A549 (cell line): ENCODE results near the gene CACNA1C. TPM values are rescaled to one million over a fixed set of nuclear protein-coding genes. Genes with fewer than 3 reads are reported as not detected.

Experiments
- ATAC-seq, 2 experiments: fragments of 200-7000 bp in 1 of 2; fragments of >200 bp in 1 of 2; cut with Nextera tagmentation in 1 of 2; cut with Tn5 transposase in 1 of 2; 3 replicates each; pipeline versions ENCODE4 v1.8.0 to v1.9.1; 2018 to 2020; ENCODE audit warnings: mild to moderate bottlenecking in 1 of 2, moderate library complexity in 1 of 2
- CTCF ChIA-PET: fragments of 300-600 bp; sonication (Branson Sonifier 250); formaldehyde crosslinking; extraction: SDS; loops from one replicate; lab custom pipeline; 2021; ENCODE audit warnings: antibody characterized with exemption, inconsistent platforms; lab: Yijun Ruan, JAX
- POLR2A ChIA-PET: fragments of 350-600 bp; formaldehyde crosslinking; extraction: SDS; loops from one replicate; lab custom pipeline; 2021; ENCODE audit warnings: antibody characterized with exemption, inconsistent platforms; lab: Yijun Ruan, JAX
- DNase-seq, 2 experiments: peaks; one replicate each; pipeline versions ENCODE4 v3.0.0 to v3.0.0-alpha.2; 2011 to 2016; ENCODE audit warnings: low read depth in 1 of 2, low spot score in 1 of 2
- FAIRE-seq: peaks from 2 replicates; lab custom pipeline; 2011; peaks lifted over from hg19 to GRCh38; lab: Jason Lieb, UNC
- H3K27ac ChIP-seq, 2 experiments: fragments of >200 bp; sonication (Bioruptor Twin); formaldehyde crosslinking; 3 replicates each; pipeline ENCODE4 v1.5.1; 2016 to 2017
- H3K4me1 ChIP-seq: fragments of >200 bp; sonication (Bioruptor Twin); formaldehyde crosslinking; 3 replicates; pipeline ENCODE4 v1.6.1; 2016
- H3K4me2 ChIP-seq: fragments of >200 bp; sonication (Bioruptor Twin); formaldehyde crosslinking; 3 replicates; pipeline ENCODE4 v1.6.1; 2016
- H3K4me3 ChIP-seq: fragments of >200 bp; sonication (Bioruptor Twin); formaldehyde crosslinking; 3 replicates; pipeline ENCODE4 v1.5.1; 2016
- H3K9me3 ChIP-seq: fragments of >200 bp; sonication (Bioruptor Twin); formaldehyde crosslinking; 3 replicates; pipeline ENCODE4 v1.6.1; 2016
- BHLHE40 ChIP-seq: IDR thresholded peaks from 2 replicates; pipeline ENCODE4 v1.6.1; 2012; ENCODE audit warnings: low read depth, low read length, inconsistent platforms
- CBX2 ChIP-seq: fragments of 200-600 bp; sonication (generic); IDR thresholded peaks from 2 replicates; pipeline ENCODE4 v1.6.1; 2016; ENCODE audit warnings: low read depth, mild to moderate bottlenecking, borderline replicate concordance
- CBX8 ChIP-seq: fragments of 200-600 bp; sonication (generic); IDR thresholded peaks from 2 replicates; pipeline ENCODE4 v1.6.1; 2016
- CHD2 ChIP-seq: fragments of 150-350 bp; IDR thresholded peaks from 2 replicates; pipeline ENCODE4 v1.6.1; 2014; ENCODE audit warnings: low read length; ENCODE audit not compliant: partially characterized antibody
- EHF ChIP-seq: fragments of 250-450 bp; sonication (Bioruptor Pico); IDR thresholded peaks from 2 replicates; pipeline ENCODE4 v1.5.0; 2020; ENCODE audit warnings: mild to moderate bottlenecking
- ESRRA ChIP-seq: fragments of 150-350 bp; IDR thresholded peaks from 2 replicates; pipeline ENCODE4 v1.6.1; 2014; ENCODE audit warnings: mild to moderate bottlenecking, low read length, borderline replicate concordance
- FOXS1 ChIP-seq: fragments of 250-450 bp; sonication (Bioruptor Pico); IDR thresholded peaks from 2 replicates; pipeline ENCODE4 v1.5.0; 2020; ENCODE audit warnings: mild to moderate bottlenecking, moderate library complexity
- GATA3 ChIP-seq: IDR thresholded peaks from 2 replicates; pipeline ENCODE4 v1.6.1; 2012; ENCODE audit warnings: borderline replicate concordance
- HDAC2 ChIP-seq: fragments of 200-600 bp; sonication (generic); IDR thresholded peaks from 2 replicates; pipeline ENCODE4 v1.6.1; 2016
- HOXA7 ChIP-seq: fragments of 250-450 bp; sonication (Bioruptor Pico); IDR thresholded peaks from 2 replicates; pipeline ENCODE4 v1.5.0; 2020; ENCODE audit warnings: mild to moderate bottlenecking, moderate library complexity
- HOXB5 ChIP-seq: fragments of 250-450 bp; sonication (Bioruptor Pico); IDR thresholded peaks from 2 replicates; pipeline ENCODE4 v1.5.0; 2020; ENCODE audit warnings: mild to moderate bottlenecking, moderate library complexity
- JUN ChIP-seq, 2 experiments: fragments of >200 bp; sonication (Bioruptor Twin); formaldehyde crosslinking; IDR thresholded peaks; 2 replicates in 1 of 2; 3 replicates in 1 of 2; pipeline ENCODE4 v1.6.1; 2016 to 2017
- JUNB ChIP-seq: fragments of >200 bp; sonication (Bioruptor Twin); formaldehyde crosslinking; IDR thresholded peaks from 2 replicates; pipeline ENCODE4 v1.6.1; 2016
- MYC ChIP-seq: IDR thresholded peaks from 2 replicates; pipeline ENCODE4 v1.6.1; 2012; ENCODE audit warnings: mild to moderate bottlenecking, inconsistent platforms, low read length, improper control_type of control experiment, borderline replicate concordance
- NR3C1 ChIP-seq: fragments of >200 bp; sonication (Bioruptor Twin); formaldehyde crosslinking; IDR thresholded peaks from 3 replicates; pipeline ENCODE4 v1.6.1; 2017
- POLR2AphosphoS2 ChIP-seq: conservative IDR thresholded peaks from 2 replicates; pipeline ENCODE4 v1.6.1; 2012; ENCODE audit warnings: low read length, improper control_type of control experiment, inconsistent platforms
- RARB ChIP-seq: fragments of 250-450 bp; sonication (Bioruptor Pico); IDR thresholded peaks from 2 replicates; pipeline ENCODE4 v1.8.0; 2021; ENCODE audit warnings: mild to moderate bottlenecking, moderate library complexity
- RFX5 ChIP-seq: fragments of 450-650 bp; IDR thresholded peaks from 2 replicates; pipeline ENCODE4 v1.7.1; 2014; ENCODE audit warnings: antibody characterized with exemption, mild to moderate bottlenecking, moderate library complexity
- RNF2 ChIP-seq: fragments of 200-600 bp; sonication (generic); IDR thresholded peaks from 2 replicates; pipeline ENCODE4 v1.6.1; 2016; ENCODE audit warnings: low read depth, mild to moderate bottlenecking, antibody characterized with exemption, moderate library complexity, borderline replicate concordance
- SREBF2 ChIP-seq: fragments of 450-650 bp; IDR thresholded peaks from 2 replicates; pipeline ENCODE4 v1.6.1; 2014; ENCODE audit warnings: mild to moderate bottlenecking, moderate library complexity
- TP53 ChIP-seq: fragments of 250-450 bp; sonication (Bioruptor Pico); IDR thresholded peaks from 2 replicates; pipeline ENCODE4 v1.5.0; 2021; ENCODE audit warnings: mild to moderate bottlenecking, moderate library complexity
- ZC3H11A ChIP-seq: fragments of 450-650 bp; IDR thresholded peaks from 2 replicates; pipeline ENCODE4 v1.6.1; 2014; ENCODE audit warnings: antibody characterized with exemption, mild to moderate bottlenecking
- ZSCAN20 ChIP-seq: fragments of 250-450 bp; sonication (Bioruptor Pico); IDR thresholded peaks from 2 replicates; pipeline ENCODE4 v1.8.0; 2022; ENCODE audit warnings: mild to moderate bottlenecking, moderate library complexity
- WGBS: methylation state at CpG from one replicate; pipeline ENCODE4 v1.1.6; 2017; ENCODE audit errors: missing lambda C conversion rate; 5-methylcytosine and 5-hydroxymethylcytosine counted together
- polyA plus RNA-seq, 4 experiments: library from polyadenylated mRNA; depleted of rRNA in 3 of 4; stranded (reverse); fragments of >200 nt; fragmentation: RNase III in 1 of 4; extraction: RNeasy Plus Mini Kit Qiagen cat#74134 plus additional on column Dnase treatment in 1 of 4; gene quantifications; 2 replicates in 3 of 4; 3 replicates in 1 of 4; pipeline ENCODE4 v1.2.3, GENCODE V29; 2011 to 2017
- TF ChIP-seq, protein P1 (sequence below): fragments of >200 bp; sonication (Bioruptor Twin); formaldehyde crosslinking; IDR thresholded peaks from 3 replicates; pipeline ENCODE4 v1.5.1; 2016
- TF ChIP-seq, protein P2 (sequence below): IDR thresholded peaks from 2 replicates; pipeline ENCODE4 v1.6.1; 2012; ENCODE audit warnings: low read depth, borderline replicate concordance
- TF ChIP-seq, protein P3 (sequence below): fragments of >200 bp; sonication (Bioruptor Twin); formaldehyde crosslinking; IDR thresholded peaks from 3 replicates; pipeline ENCODE4 v1.6.1; 2016
- TF ChIP-seq, protein P4 (sequence below): fragments of 150-350 bp; IDR thresholded peaks from 2 replicates; pipeline ENCODE4 v1.6.1; 2014; ENCODE audit warnings: low read depth, mild to moderate bottlenecking, low read length
- TF ChIP-seq, protein P5 (sequence below): fragments of >200 bp; sonication (Bioruptor Twin); formaldehyde crosslinking; IDR thresholded peaks from 2 replicates; pipeline ENCODE4 v1.6.1; 2016
- TF ChIP-seq, protein P6 (sequence below): fragments of 250-450 bp; sonication (Bioruptor Pico); IDR thresholded peaks from 2 replicates; pipeline ENCODE4 v1.5.0; 2020; ENCODE audit warnings: low read depth, mild to moderate bottlenecking, moderate library complexity

The CACNA1C gene
- polyA plus RNA-seq, 2 of the 4 experiments (the other 2 are of a cell fraction): not detected

DNA sequence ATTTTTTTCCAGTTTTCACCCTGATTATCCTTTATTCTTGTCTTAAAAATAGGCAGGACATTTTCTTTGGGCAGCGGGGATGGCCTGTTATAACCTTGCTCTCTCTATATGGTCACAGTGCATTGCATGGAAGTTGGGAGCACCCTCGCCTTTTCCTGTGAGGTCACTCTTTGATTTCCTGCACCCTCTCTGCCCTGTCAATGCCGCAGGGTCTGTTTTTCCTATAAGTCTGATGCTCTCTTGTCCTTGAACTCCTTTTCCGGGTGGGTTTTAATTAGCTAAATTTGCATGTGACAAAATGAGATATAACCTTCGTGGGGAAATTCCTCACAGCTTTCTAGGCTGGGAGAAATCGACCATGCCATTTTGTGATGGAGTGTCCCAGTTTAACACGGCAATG is 194.3 kb downstream of the CACNA1C start:
- no peak for FAIRE-seq

DNA sequence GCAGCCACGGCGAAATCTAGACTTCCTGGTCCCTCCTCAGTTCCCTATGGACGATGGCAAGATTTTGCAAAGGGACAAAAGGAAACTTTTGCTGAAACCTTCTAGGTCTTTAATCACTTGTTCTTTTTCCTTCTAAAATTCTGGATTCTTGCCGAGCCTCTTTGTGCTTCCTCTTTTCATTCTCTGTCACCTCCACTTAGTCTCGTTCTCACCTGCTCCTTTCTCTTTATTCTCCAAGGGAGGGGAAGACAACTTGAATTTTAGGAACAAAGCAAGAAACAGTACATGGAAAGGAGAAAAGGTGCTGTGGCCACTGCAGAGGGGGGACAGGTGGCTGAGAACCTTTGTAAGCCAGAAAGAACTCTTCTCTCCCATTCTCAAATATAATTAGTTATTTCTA is 194.8 kb downstream of the CACNA1C start:
- POLR2A ChIA-PET: no interaction called here
- Histone ChIP-seq H3K4me1 (no peaks in the 10 kb centered on the region), H3K4me2 (no peak overlapping the region), H3K27ac (no peak overlapping the region), H3K4me3 (no peak overlapping the region), H3K9me3 (no peaks in the 10 kb centered on the region)
- DNase-seq (no peak), FAIRE-seq (no peak), ATAC-seq (no peak)
- TF ChIP-seq RARB (CRISPR knock-in tag) (no peak), RNF2 (no peak), ESRRA (no peak), NR3C1 (no peak), SREBF2 (no peak), ZC3H11A (no peak), BHLHE40 (no peak), GATA3 (no peak), TP53 (no peak), MYC (no peak), JUNB (no peak), EHF (no peak), CHD2 (no peak), RFX5 (no peak), POLR2AphosphoS2 (no peak), HOXB5 (CRISPR knock-in tag) (no peak), FOXS1 (CRISPR knock-in tag) (no peak)
- TF ChIP-seq, protein P1, sequence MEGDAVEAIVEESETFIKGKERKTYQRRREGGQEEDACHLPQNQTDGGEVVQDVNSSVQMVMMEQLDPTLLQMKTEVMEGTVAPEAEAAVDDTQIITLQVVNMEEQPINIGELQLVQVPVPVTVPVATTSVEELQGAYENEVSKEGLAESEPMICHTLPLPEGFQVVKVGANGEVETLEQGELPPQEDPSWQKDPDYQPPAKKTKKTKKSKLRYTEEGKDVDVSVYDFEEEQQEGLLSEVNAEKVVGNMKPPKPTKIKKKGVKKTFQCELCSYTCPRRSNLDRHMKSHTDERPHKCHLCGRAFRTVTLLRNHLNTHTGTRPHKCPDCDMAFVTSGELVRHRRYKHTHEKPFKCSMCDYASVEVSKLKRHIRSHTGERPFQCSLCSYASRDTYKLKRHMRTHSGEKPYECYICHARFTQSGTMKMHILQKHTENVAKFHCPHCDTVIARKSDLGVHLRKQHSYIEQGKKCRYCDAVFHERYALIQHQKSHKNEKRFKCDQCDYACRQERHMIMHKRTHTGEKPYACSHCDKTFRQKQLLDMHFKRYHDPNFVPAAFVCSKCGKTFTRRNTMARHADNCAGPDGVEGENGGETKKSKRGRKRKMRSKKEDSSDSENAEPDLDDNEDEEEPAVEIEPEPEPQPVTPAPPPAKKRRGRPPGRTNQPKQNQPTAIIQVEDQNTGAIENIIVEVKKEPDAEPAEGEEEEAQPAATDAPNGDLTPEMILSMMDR: no peak
- TF ChIP-seq, protein P2, sequence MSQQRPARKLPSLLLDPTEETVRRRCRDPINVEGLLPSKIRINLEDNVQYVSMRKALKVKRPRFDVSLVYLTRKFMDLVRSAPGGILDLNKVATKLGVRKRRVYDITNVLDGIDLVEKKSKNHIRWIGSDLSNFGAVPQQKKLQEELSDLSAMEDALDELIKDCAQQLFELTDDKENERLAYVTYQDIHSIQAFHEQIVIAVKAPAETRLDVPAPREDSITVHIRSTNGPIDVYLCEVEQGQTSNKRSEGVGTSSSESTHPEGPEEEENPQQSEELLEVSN: no peak
- TF ChIP-seq, protein P3, sequence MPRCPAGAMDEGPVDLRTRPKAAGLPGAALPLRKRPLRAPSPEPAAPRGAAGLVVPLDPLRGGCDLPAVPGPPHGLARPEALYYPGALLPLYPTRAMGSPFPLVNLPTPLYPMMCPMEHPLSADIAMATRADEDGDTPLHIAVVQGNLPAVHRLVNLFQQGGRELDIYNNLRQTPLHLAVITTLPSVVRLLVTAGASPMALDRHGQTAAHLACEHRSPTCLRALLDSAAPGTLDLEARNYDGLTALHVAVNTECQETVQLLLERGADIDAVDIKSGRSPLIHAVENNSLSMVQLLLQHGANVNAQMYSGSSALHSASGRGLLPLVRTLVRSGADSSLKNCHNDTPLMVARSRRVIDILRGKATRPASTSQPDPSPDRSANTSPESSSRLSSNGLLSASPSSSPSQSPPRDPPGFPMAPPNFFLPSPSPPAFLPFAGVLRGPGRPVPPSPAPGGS: no peak
- CTCF ChIA-PET: interaction anchor here (1.7 kb wide), 1 partner anchor 12 kb away, joined by 5 read pairs; no protein-coding TSS in a partner anchor
- 11% methylated on average over 5 of the region's 5 CpGs for WGBS

More for the DNA sequence above, 194.3 kb downstream of the CACNA1C start:
- WGBS: 49% methylated on average over 7 of the region's 7 CpGs
- Histone ChIP-seq H3K4me2 (no peak overlapping the region), H3K9me3 (no peaks in the 10 kb centered on the region), H3K27ac (no peak overlapping the region), H3K4me3 (no peak overlapping the region), H3K4me1 (no peaks in the 10 kb centered on the region)
- CTCF ChIA-PET: interaction anchor here (1.7 kb wide), 1 partner anchor 11 kb away, joined by 5 read pairs; no protein-coding TSS in a partner anchor
- no peak for TF ChIP-seq CBX2
- TF ChIP-seq MYC: no peak
- no peak for TF ChIP-seq ZSCAN20 (CRISPR knock-in tag)
- TF ChIP-seq, protein P4, sequence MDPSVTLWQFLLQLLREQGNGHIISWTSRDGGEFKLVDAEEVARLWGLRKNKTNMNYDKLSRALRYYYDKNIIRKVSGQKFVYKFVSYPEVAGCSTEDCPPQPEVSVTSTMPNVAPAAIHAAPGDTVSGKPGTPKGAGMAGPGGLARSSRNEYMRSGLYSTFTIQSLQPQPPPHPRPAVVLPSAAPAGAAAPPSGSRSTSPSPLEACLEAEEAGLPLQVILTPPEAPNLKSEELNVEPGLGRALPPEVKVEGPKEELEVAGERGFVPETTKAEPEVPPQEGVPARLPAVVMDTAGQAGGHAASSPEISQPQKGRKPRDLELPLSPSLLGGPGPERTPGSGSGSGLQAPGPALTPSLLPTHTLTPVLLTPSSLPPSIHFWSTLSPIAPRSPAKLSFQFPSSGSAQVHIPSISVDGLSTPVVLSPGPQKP: no peak
- TF ChIP-seq JUN (IDR thresholded peaks at IDR 0.05): no peak
- TF ChIP-seq CBX8: no peak
- TF ChIP-seq, protein P5, sequence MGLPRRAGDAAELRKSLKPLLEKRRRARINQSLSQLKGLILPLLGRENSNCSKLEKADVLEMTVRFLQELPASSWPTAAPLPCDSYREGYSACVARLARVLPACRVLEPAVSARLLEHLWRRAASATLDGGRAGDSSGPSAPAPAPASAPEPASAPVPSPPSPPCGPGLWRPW: no peak
- no peak for TF ChIP-seq JUNB
- TF ChIP-seq HOXA7: no peak
- no peak for TF ChIP-seq HDAC2
- TF ChIP-seq GATA3: no peak
- TF ChIP-seq, protein P6, sequence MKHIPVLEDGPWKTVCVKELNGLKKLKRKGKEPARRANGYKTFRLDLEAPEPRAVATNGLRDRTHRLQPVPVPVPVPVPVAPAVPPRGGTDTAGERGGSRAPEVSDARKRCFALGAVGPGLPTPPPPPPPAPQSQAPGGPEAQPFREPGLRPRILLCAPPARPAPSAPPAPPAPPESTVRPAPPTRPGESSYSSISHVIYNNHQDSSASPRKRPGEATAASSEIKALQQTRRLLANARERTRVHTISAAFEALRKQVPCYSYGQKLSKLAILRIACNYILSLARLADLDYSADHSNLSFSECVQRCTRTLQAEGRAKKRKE (CRISPR knock-in tag): no peak
- TF ChIP-seq SREBF2: no peak
- DNase-seq (no peak), ATAC-seq (no peak)
- POLR2A ChIA-PET: no interaction called here
